ENCODE data around the gene NUDT6. TPM values are rescaled to one million over a fixed set of nuclear protein-coding genes. Genes with fewer than 3 reads are reported as not detected.
A peak's percentile ranks its signal among the peaks of the same experiment; 100 is the strongest.

The NUDT6 gene
- total RNA-seq, 4 donors from 2014 or later: 3.0 to 6.5 (median 5.6) TPM

- no peak overlapping the region for H3K4me3 ChIP-seq
- intact Hi-C loops (cut with DNase I): loop anchor here (2.0 kb wide), 1 partner anchor 176 kb away; no protein-coding TSS in a partner anchor
- H3K27ac ChIP-seq (replicated peaks in 1 of 4): no peak overlapping the region
- TF ChIP-seq POLR2A (IDR thresholded peaks at IDR 0.05; ENCODE audit: low read depth): no peak
- TF ChIP-seq POLR2AphosphoS5 (IDR thresholded peaks at IDR 0.05): no peak
- no peak for TF ChIP-seq EP300 (IDR thresholded peaks at IDR 0.05)
- TF ChIP-seq, protein P1, sequence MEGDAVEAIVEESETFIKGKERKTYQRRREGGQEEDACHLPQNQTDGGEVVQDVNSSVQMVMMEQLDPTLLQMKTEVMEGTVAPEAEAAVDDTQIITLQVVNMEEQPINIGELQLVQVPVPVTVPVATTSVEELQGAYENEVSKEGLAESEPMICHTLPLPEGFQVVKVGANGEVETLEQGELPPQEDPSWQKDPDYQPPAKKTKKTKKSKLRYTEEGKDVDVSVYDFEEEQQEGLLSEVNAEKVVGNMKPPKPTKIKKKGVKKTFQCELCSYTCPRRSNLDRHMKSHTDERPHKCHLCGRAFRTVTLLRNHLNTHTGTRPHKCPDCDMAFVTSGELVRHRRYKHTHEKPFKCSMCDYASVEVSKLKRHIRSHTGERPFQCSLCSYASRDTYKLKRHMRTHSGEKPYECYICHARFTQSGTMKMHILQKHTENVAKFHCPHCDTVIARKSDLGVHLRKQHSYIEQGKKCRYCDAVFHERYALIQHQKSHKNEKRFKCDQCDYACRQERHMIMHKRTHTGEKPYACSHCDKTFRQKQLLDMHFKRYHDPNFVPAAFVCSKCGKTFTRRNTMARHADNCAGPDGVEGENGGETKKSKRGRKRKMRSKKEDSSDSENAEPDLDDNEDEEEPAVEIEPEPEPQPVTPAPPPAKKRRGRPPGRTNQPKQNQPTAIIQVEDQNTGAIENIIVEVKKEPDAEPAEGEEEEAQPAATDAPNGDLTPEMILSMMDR (IDR thresholded peaks at IDR 0.05): no peak
- peaks cover 19 to 71% (median 55%) of the 10 kb centered on the region in 4 donors for H3K36me3 ChIP-seq
- H3K4me1 ChIP-seq: no peaks in the 10 kb centered on the region
- no peaks in the 10 kb centered on the region for H3K9me3 ChIP-seq
- no peak for DNase-seq (ENCODE audit: extremely low spot score)
- H3K27me3 ChIP-seq: no peaks in the 10 kb centered on the region
Observed at GRCh38 chr4:122932763-122933162, 10.4 kb upstream of the NUDT6 start.

GRCh38 chr4:122930862-122931261, 8.5 kb upstream of the NUDT6 start:
- no peak for TF ChIP-seq POLR2AphosphoS5 (IDR thresholded peaks at IDR 0.05)
- TF ChIP-seq, protein P1 (IDR thresholded peaks at IDR 0.05): peak; percentile 18 to 74 (median 70)
- Histone ChIP-seq H3K27ac (replicated peaks in 1 of 4) (no peak overlapping the region), H3K9me3 (no peaks in the 10 kb centered on the region), H3K36me3 (peaks cover 6 to 54% (median 40%) of the 10 kb centered on the region in 4 donors), H3K27me3 (no peaks in the 10 kb centered on the region), H3K4me3 (no peak overlapping the region), H3K4me1 (no peaks in the 10 kb centered on the region)
- no peak for DNase-seq (ENCODE audit: extremely low spot score)
- intact Hi-C loops (cut with DNase I): no loop called here

GRCh38 chr4:122928930-122929329, 6.5 kb upstream of the NUDT6 start:
- peaks cover 3 to 15% (median 10%) of the 10 kb centered on the region in 4 donors for H3K4me1 ChIP-seq
- no peak overlapping the region for H3K27ac ChIP-seq (replicated peaks in 1 of 4)
- no peak for DNase-seq (ENCODE audit: extremely low spot score)
- peaks cover 0 to 40% (median 23%) of the 10 kb centered on the region in 4 donors for H3K36me3 ChIP-seq
- H3K27me3 ChIP-seq: no peaks in the 10 kb centered on the region
- H3K4me3 ChIP-seq: no peak overlapping the region
- intact Hi-C loops (cut with DNase I): loop anchor here (10.0 kb wide), 1 partner anchor 324 kb away; no protein-coding TSS in a partner anchor
- H3K9me3 ChIP-seq: no peaks in the 10 kb centered on the region
- TF ChIP-seq POLR2A (IDR thresholded peaks at IDR 0.05; ENCODE audit: low read depth): no peak
- TF ChIP-seq, protein P1 (IDR thresholded peaks at IDR 0.05): no peak
- TF ChIP-seq EP300 (IDR thresholded peaks at IDR 0.05): no peak
- TF ChIP-seq POLR2AphosphoS5 (IDR thresholded peaks at IDR 0.05): no peak
- 89% methylated on average over 1 of the region's 1 CpG for WGBS

DNA sequence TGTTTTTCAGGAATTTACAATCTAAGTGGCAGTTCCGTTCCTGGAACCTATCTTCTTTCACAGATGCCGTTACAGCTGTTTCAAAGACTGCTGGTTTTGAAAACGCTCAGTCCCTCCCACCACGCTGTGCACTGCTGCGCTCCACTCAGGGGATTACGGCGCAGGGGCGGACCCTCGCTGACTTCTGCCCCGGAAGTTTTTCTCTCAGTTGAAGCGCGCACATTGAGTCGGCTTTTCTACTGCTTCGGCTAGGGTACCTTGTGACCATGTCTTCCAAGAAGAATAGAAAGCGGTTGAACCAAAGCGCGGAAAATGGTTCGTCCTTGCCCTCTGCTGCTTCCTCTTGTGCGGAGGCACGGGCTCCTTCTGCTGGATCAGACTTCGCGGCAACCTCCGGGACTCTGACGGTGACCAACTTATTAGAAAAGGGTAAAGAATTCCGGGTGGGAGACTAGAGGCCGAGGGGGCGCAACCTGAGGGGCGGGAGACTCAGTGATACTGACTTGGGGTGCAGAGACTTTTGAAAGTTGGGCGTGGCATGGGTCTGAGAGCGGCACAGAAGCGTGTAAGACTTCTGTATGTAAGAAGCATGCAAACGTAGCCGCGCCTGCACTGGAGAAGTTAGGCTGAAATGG, 597 bp upstream of the NUDT6 start:
- no peaks in the 10 kb centered on the region for H3K9me3 ChIP-seq
- H3K27ac ChIP-seq (replicated peaks in 1 of 4): peak overlapping the region; percentile 73 to 85 (median 84)
- TF ChIP-seq POLR2AphosphoS5 (IDR thresholded peaks at IDR 0.05) (peak; percentile 25 to 70), EP300 (IDR thresholded peaks at IDR 0.05) (no peak)
- TF ChIP-seq, protein P1 (IDR thresholded peaks at IDR 0.05): no peak
- 0% methylated on average over 31 of the region's 34 CpGs for WGBS
- peak; percentile 96 for DNase-seq (ENCODE audit: extremely low spot score)
- no peaks in the 10 kb centered on the region for H3K36me3 ChIP-seq
- H3K27me3 ChIP-seq: no peaks in the 10 kb centered on the region
- H3K4me1 ChIP-seq: peaks cover 15 to 42% (median 24%) of the 10 kb centered on the region in 4 donors
- intact Hi-C loops (cut with DNase I): loop anchor here (2.0 to 10.0 kb wide), 3 partner anchors 96 to 318 kb away; partner anchors contain the start of gene FGF2
- H3K4me3 ChIP-seq: peak overlapping the region; percentile 80 to 95 (median 88)

Measured in esophagus muscularis mucosa (tissue), 4 donors.